ENCODE results near the gene DUSP18.

DUSP18 gene

DNA sequence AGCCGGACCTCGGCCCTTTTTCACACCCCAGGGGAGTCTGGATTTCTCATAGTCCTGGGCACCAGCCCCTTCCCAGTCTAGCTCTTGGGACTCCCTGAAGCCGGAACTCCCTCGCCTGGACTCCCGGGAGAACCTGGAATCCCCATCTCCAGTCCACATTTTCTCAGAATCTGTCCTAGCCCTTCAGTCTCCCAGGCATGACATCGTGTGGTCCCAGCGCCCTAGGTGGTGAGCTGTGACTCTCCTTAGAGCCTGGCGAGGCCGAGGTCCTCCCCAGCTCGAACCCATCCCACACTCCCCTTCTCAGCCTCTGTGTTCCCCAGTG lies 673 bp upstream of the DUSP18 start:
- in situ Hi-C loops (cut with MboI; ENCODE audit: low sequenced_read_pairs, unreplicated experiment), result no loop called here
- DNase-seq (ENCODE audit: low spot score), result no peak
- TF ChIP-seq, protein P1, sequence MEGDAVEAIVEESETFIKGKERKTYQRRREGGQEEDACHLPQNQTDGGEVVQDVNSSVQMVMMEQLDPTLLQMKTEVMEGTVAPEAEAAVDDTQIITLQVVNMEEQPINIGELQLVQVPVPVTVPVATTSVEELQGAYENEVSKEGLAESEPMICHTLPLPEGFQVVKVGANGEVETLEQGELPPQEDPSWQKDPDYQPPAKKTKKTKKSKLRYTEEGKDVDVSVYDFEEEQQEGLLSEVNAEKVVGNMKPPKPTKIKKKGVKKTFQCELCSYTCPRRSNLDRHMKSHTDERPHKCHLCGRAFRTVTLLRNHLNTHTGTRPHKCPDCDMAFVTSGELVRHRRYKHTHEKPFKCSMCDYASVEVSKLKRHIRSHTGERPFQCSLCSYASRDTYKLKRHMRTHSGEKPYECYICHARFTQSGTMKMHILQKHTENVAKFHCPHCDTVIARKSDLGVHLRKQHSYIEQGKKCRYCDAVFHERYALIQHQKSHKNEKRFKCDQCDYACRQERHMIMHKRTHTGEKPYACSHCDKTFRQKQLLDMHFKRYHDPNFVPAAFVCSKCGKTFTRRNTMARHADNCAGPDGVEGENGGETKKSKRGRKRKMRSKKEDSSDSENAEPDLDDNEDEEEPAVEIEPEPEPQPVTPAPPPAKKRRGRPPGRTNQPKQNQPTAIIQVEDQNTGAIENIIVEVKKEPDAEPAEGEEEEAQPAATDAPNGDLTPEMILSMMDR (IDR thresholded peaks at IDR 0.05; ENCODE audit: borderline replicate concordance, control extremely low read depth, extremely low read depth, insufficient read depth, missing control alignments), result no peak

DNA sequence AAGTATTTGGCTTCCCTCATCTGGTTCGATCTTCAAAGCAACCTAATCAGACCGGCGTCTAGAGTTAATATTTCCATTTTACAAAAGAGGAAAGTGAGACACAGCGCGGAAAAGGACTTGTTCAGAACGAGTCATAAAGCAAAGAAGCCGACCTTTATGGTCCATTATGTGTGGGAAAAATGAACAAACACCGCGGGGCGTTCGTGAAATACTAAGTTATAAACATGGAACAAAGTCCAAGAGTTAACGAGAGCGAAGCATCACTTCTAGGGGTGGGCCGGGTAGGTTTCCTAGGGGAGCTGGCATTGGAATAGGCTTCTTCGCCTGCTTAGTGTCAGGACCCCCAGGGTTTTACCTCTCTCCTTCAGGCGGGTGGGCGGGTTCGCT lies 575 bp downstream of the DUSP18 start:
- TF ChIP-seq, protein P1 (IDR thresholded peaks at IDR 0.05; ENCODE audit: borderline replicate concordance, control extremely low read depth, extremely low read depth, insufficient read depth, missing control alignments), result no peak
- in situ Hi-C loops (cut with MboI; ENCODE audit: low sequenced_read_pairs, unreplicated experiment), result no loop called here
- no peak for DNase-seq (ENCODE audit: low spot score)

DNA sequence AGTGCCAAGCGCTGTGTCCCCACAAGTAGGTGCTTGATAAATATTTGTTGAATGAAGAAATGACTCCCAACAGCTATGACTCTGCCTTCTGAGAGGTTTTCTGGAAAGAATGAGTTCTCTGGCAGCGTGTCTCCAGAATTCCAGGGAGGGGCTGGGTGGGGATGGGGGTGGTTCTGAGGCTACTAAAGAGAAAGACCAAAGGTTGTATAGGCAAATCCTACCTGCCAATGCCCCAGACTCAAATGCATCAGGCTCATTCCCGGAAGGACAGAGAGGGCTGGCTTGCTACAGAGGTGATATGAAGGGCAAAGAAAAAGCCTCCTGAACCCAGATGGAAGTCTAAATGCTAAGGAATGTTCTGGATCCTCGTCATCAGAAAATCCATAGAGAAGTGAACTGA lies 1.9 kb downstream of the DUSP18 start:
- TF ChIP-seq, protein P1 (IDR thresholded peaks at IDR 0.05; ENCODE audit: borderline replicate concordance, control extremely low read depth, extremely low read depth, insufficient read depth, missing control alignments), result no peak
- in situ Hi-C loops (cut with MboI; ENCODE audit: low sequenced_read_pairs, unreplicated experiment), result no loop called here
- no peak for DNase-seq (ENCODE audit: low spot score)

GRCh38 chr22:30665266-30665665 lies 2.4 kb downstream of the DUSP18 start:
- in situ Hi-C loops (cut with MboI; ENCODE audit: low sequenced_read_pairs, unreplicated experiment), result no loop called here
- TF ChIP-seq, protein P1 (IDR thresholded peaks at IDR 0.05; ENCODE audit: borderline replicate concordance, control extremely low read depth, extremely low read depth, insufficient read depth, missing control alignments), result no peak
- DNase-seq (ENCODE audit: low spot score), result no peak

- DNase-seq (ENCODE audit: low spot score), result no peak
- TF ChIP-seq, protein P1 (IDR thresholded peaks at IDR 0.05; ENCODE audit: borderline replicate concordance, control extremely low read depth, extremely low read depth, insufficient read depth, missing control alignments), result no peak
- in situ Hi-C loops (cut with MboI; ENCODE audit: low sequenced_read_pairs, unreplicated experiment), result no loop called here
Observed at GRCh38 chr22:30664798-30665197, 2.9 kb downstream of the DUSP18 start.

- in situ Hi-C loops (cut with MboI; ENCODE audit: low sequenced_read_pairs, unreplicated experiment), result no loop called here
- DNase-seq (ENCODE audit: low spot score), result no peak
- TF ChIP-seq, protein P1 (IDR thresholded peaks at IDR 0.05; ENCODE audit: borderline replicate concordance, control extremely low read depth, extremely low read depth, insufficient read depth, missing control alignments), result no peak
Observed at GRCh38 chr22:30662040-30662439, 5.6 kb downstream of the DUSP18 start.

DNA sequence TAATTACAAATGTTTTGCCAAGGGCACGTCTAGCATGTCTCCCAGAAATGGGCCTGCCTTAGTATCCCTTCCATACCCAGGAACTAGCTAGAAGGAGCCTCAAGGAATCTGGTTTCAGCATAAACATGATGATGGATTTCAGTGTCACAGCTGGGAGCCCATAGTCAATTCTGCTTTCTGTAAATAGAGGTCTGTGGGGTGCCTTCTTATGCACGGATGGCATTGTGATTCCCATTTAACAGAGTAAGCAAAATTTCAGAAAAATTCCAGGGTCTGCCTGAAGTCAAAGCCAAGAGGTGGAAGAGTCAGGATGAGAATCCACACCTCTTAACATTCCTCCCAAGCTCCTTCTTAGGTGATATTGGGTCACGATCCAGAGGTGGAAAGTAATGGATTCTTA lies 12.1 kb downstream of the DUSP18 start:
- in situ Hi-C loops (cut with MboI; ENCODE audit: low sequenced_read_pairs, unreplicated experiment), result no loop called here
- TF ChIP-seq, protein P1 (IDR thresholded peaks at IDR 0.05; ENCODE audit: borderline replicate concordance, control extremely low read depth, extremely low read depth, insufficient read depth, missing control alignments), result no peak
- DNase-seq (ENCODE audit: low spot score), result no peak
